Measurements from ENCODE around the gene LRP1B.

Gene LRP1B

GRCh38 chr2:141589314-141589713, 541.5 kb downstream of the LRP1B start:
- no peak overlapping the region for H3K4me3 ChIP-seq (ENCODE audit: low read depth, low read length)
- no peak for DNase-seq (ENCODE audit: low read depth)
- no peak for TF ChIP-seq CTCF (IDR thresholded peaks at IDR 0.05; ENCODE audit: insufficient read depth, low read depth, low read length, missing control alignments)

- DNase-seq (ENCODE audit: low read depth), result no peak
- H3K4me3 ChIP-seq (ENCODE audit: low read depth, low read length), result no peak overlapping the region
- no peak for TF ChIP-seq CTCF (IDR thresholded peaks at IDR 0.05; ENCODE audit: insufficient read depth, low read depth, low read length, missing control alignments)
Observed at GRCh38 chr2:141586985-141587384, 543.8 kb downstream of the LRP1B start.

- DNase-seq (ENCODE audit: low read depth), result no peak
- no peak for TF ChIP-seq CTCF (IDR thresholded peaks at IDR 0.05; ENCODE audit: insufficient read depth, low read depth, low read length, missing control alignments)
- no peak overlapping the region for H3K4me3 ChIP-seq (ENCODE audit: low read depth, low read length)
Observed at GRCh38 chr2:141582213-141582612, 548.6 kb downstream of the LRP1B start.

- H3K4me3 ChIP-seq (ENCODE audit: low read depth, low read length), result no peak overlapping the region
- no peak for DNase-seq (ENCODE audit: low read depth)
- no peak for TF ChIP-seq CTCF (IDR thresholded peaks at IDR 0.05; ENCODE audit: insufficient read depth, low read depth, low read length, missing control alignments)
Observed at GRCh38 chr2:141579071-141579470, 551.7 kb downstream of the LRP1B start.

GRCh38 chr2:141570474-141571131, 560.2 kb downstream of the LRP1B start:
- H3K4me3 ChIP-seq (ENCODE audit: low read depth, low read length), result no peak overlapping the region
- TF ChIP-seq CTCF (IDR thresholded peaks at IDR 0.05; ENCODE audit: insufficient read depth, low read depth, low read length, missing control alignments), result no peak
- no peak for DNase-seq (ENCODE audit: low read depth)

GRCh38 chr2:141569941-141570340, 560.9 kb downstream of the LRP1B start:
- H3K4me3 ChIP-seq (ENCODE audit: low read depth, low read length), result no peak overlapping the region
- TF ChIP-seq CTCF (IDR thresholded peaks at IDR 0.05; ENCODE audit: insufficient read depth, low read depth, low read length, missing control alignments), result no peak
- no peak for DNase-seq (ENCODE audit: low read depth)

GRCh38 chr2:141565597-141565996, 565.2 kb downstream of the LRP1B start:
- no peak for TF ChIP-seq CTCF (IDR thresholded peaks at IDR 0.05; ENCODE audit: insufficient read depth, low read depth, low read length, missing control alignments)
- DNase-seq (ENCODE audit: low read depth), result no peak
- no peak overlapping the region for H3K4me3 ChIP-seq (ENCODE audit: low read depth, low read length)
